Natural killer cell (primary cell): Measurements from ENCODE around the gene PADI6. TPM values are rescaled to one million over a fixed set of nuclear protein-coding genes. Genes with fewer than 3 reads are reported as not detected.

ENCODE experiments used
- ATAC-seq, 3 donors: fragments of 150-1000 bp in 2 of 3; fragments of 200-7000 bp in 1 of 3; cut with Tn5 transposase; 1 replicate in 1 of 3; 2 replicates in 2 of 3; pipeline ENCODE4 v1.10.0; 2021; ENCODE audit warnings: mild to moderate bottlenecking in 2 of 3, moderate library complexity in 2 of 3
- DNase-seq, 2 donors: peaks; one replicate each; pipeline versions ENCODE4 v3.0.0 to v3.0.0-alpha.2; 2013 to 2021; ENCODE audit warnings: mixed read lengths in 1 of 2
- H3K27ac ChIP-seq: one replicate; pipeline ENCODE4 v1.5.1; 2013; ENCODE audit warnings: mild to moderate bottlenecking, low read length
- H3K27me3 ChIP-seq: one replicate; pipeline ENCODE4 v1.6.1; 2013; ENCODE audit warnings: low read length; ENCODE audit not compliant: control insufficient read depth, insufficient read depth
- H3K36me3 ChIP-seq: one replicate; pipeline ENCODE4 v1.6.1; 2013; ENCODE audit warnings: low read length; ENCODE audit not compliant: control insufficient read depth, insufficient read depth
- H3K4me1 ChIP-seq: one replicate; pipeline ENCODE4 v1.6.1; 2013; ENCODE audit warnings: low read length; ENCODE audit not compliant: control insufficient read depth, insufficient read depth
- H3K4me3 ChIP-seq: one replicate; pipeline ENCODE4 v1.5.1; 2013; ENCODE audit warnings: low read length
- H3K9me3 ChIP-seq: one replicate; pipeline ENCODE4 v1.6.1; 2013; ENCODE audit warnings: low read length; ENCODE audit not compliant: control insufficient read depth, insufficient read depth
- H3K27ac Mint-ChIP-seq, 2 donors: one replicate each; pipeline ENCODE4 v1.8.0; 2022; ENCODE audit warnings: mild to moderate bottlenecking in 2 of 2, mixed read lengths in 2 of 2, moderate library complexity in 1 of 2
- H3K27me3 Mint-ChIP-seq, 2 donors: one replicate each; pipeline ENCODE4 v1.8.0; 2022; ENCODE audit warnings: low read depth in 2 of 2, mixed read lengths in 2 of 2
- H3K36me3 Mint-ChIP-seq: one replicate; pipeline ENCODE4 v1.8.0; 2022; ENCODE audit warnings: mixed read lengths
- H3K4me1 Mint-ChIP-seq, 2 donors: one replicate each; pipeline ENCODE4 v1.8.0; 2022; ENCODE audit warnings: mixed read lengths in 2 of 2
- H3K4me3 Mint-ChIP-seq: one replicate; pipeline ENCODE4 v1.8.0; 2022; ENCODE audit warnings: mild to moderate bottlenecking, moderate library complexity, mixed read lengths
- H3K9me3 Mint-ChIP-seq, 2 donors: one replicate each; pipeline ENCODE4 v1.8.0; 2022; ENCODE audit warnings: mixed read lengths in 2 of 2
- WGBS: methylation state at CpG from one replicate; pipeline ENCODE4 v1.1.7; 2013; ENCODE audit warnings: missing lambda C conversion rate; ENCODE audit not compliant: insufficient coverage; 5-methylcytosine and 5-hydroxymethylcytosine counted together
- intact Hi-C: fragments of 100-400 bp; cut with micrococcal nuclease; formaldehyde crosslinking; loops from one replicate; pipeline ENCODE4 v1.14.2; 2022
- total RNA-seq, 4 donors: library from RNA; stranded (reverse); fragments of 120-200 nt in 1 of 4; gene quantifications; one replicate each; pipeline versions ENCODE4 v1.2.3 to v1.2.4, GENCODE V29; 2013 to 2022
- TF ChIP-seq, protein P1 (sequence below): fragments of 200-600 bp; IDR thresholded peaks from one replicate; pipeline ENCODE4 v1.8.0; 2022; ENCODE audit warnings: antibody characterized with exemption

PADI6 gene
- total RNA-seq, 3 donors from 2014 or later (not counting 1 experiment from before 2014, with no cell fraction given): not detected

DNA sequence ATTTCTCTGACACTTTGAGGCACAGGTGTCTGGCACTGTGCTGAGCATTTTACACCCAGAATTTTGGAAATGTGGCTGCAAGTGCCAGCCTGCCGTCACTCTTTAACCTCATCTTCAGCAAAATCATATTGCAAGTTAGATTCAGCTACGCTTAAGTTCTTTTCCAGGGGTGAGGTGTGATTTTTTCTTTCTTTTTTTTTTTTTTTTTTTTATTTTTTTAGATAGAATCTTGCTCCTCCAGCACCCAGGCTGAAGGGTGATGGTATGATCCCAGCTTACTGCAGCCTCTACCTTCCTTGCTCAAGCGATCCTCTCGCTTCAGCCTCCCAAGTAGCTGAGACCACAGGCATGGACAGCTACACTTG is 70.0 kb downstream of the PADI6 start:
- no peak overlapping the region for H3K4me3 ChIP-seq
- peaks cover 13% of the 10 kb centered on the region for H3K4me1 ChIP-seq
- intact Hi-C loops: no loop called here
- H3K9me3 ChIP-seq: no peaks in the 10 kb centered on the region
- no peaks in the 10 kb centered on the region for H3K36me3 ChIP-seq
- no peaks in the 10 kb centered on the region for H3K9me3 Mint-ChIP-seq
- ATAC-seq (no peak), DNase-seq (no peak)
- H3K27ac Mint-ChIP-seq: no peak overlapping the region
- TF ChIP-seq, protein P1, sequence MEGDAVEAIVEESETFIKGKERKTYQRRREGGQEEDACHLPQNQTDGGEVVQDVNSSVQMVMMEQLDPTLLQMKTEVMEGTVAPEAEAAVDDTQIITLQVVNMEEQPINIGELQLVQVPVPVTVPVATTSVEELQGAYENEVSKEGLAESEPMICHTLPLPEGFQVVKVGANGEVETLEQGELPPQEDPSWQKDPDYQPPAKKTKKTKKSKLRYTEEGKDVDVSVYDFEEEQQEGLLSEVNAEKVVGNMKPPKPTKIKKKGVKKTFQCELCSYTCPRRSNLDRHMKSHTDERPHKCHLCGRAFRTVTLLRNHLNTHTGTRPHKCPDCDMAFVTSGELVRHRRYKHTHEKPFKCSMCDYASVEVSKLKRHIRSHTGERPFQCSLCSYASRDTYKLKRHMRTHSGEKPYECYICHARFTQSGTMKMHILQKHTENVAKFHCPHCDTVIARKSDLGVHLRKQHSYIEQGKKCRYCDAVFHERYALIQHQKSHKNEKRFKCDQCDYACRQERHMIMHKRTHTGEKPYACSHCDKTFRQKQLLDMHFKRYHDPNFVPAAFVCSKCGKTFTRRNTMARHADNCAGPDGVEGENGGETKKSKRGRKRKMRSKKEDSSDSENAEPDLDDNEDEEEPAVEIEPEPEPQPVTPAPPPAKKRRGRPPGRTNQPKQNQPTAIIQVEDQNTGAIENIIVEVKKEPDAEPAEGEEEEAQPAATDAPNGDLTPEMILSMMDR: no peak
- H3K27me3 ChIP-seq: no peaks in the 10 kb centered on the region
- WGBS: 84% methylated on average over 3 of the region's 4 CpGs
- H3K36me3 Mint-ChIP-seq: no peaks in the 10 kb centered on the region
- H3K4me1 Mint-ChIP-seq: peaks cover 0 to 14% of the 10 kb centered on the region in 2 donors
- peaks cover 7 to 22% of the 10 kb centered on the region in 2 donors for H3K27me3 Mint-ChIP-seq
- no peak overlapping the region for H3K27ac ChIP-seq
- H3K4me3 Mint-ChIP-seq: no peak overlapping the region

DNA sequence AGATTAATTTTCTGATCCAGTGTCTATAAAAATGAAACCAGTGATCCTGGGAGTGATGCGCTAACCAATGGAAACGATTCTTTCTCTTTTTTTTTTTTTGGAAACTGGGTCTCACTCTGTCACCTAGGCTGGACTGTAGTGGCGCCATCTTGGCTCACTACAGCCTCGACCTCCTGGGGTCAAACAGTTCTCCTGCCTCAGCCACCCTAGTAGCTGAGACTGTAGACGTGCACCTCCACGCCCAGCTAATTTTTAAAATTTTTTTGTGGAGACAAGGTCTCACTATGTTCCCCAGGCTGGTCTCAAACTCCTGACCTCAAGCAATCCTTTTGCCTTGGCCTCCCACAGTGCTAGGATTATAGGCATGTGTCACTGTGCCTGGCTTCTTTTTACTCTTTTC is 70.8 kb downstream of the PADI6 start:
- Histone ChIP-seq H3K36me3 (no peaks in the 10 kb centered on the region), H3K4me3 (no peak overlapping the region), H3K27ac (no peak overlapping the region), H3K4me1 (peaks cover 8% of the 10 kb centered on the region), H3K27me3 (no peaks in the 10 kb centered on the region), H3K9me3 (no peaks in the 10 kb centered on the region)
- intact Hi-C loops: no loop called here
- Mint-ChIP-seq H3K4me3 (no peak overlapping the region), H3K36me3 (no peaks in the 10 kb centered on the region), H3K4me1 (peaks cover 0 to 13% of the 10 kb centered on the region in 2 donors), H3K27me3 (peaks cover 7 to 22% of the 10 kb centered on the region in 2 donors), H3K27ac (no peak overlapping the region), H3K9me3 (no peaks in the 10 kb centered on the region)
- DNase-seq (no peak), ATAC-seq (no peak)
- TF ChIP-seq, protein P1: no peak
- WGBS: 91% methylated on average over 6 of the region's 6 CpGs

DNA sequence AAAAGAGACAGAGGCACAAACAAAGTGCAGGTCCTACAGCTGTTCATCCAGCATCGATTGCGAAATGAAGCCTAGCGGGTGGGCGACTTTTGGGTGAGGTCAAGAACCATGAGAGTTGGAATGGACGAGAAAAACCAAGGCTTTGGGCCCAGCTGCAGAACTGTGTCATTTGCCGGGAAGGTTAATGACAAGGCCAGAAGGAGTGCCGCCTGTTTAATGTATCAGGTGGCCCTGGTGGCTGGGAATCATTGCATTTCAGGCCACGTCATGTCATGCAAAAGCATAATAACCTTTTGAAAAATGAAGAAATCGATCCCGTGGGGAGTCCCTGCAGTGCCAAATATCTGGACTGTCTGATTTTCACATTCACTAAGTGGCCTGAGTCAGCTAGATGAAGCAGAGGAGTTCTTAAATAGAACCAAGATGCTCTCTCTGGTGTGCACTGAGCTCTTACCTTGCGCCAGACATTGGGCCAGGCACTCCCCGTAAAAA is 75.6 kb downstream of the PADI6 start:
- H3K4me3 Mint-ChIP-seq: no peak overlapping the region
- H3K4me1 ChIP-seq: no peaks in the 10 kb centered on the region
- no peaks in the 10 kb centered on the region for H3K36me3 ChIP-seq
- DNase-seq (no peak), ATAC-seq (no peak)
- no peaks in the 10 kb centered on the region for H3K27me3 ChIP-seq
- peaks cover 5 to 9% of the 10 kb centered on the region in 2 donors for H3K27me3 Mint-ChIP-seq
- no peaks in the 10 kb centered on the region for H3K4me1 Mint-ChIP-seq
- TF ChIP-seq, protein P1: no peak
- no peak overlapping the region for H3K4me3 ChIP-seq
- no peak overlapping the region for H3K27ac ChIP-seq
- no peaks in the 10 kb centered on the region for H3K36me3 Mint-ChIP-seq
- WGBS: 89% methylated on average over 12 of the region's 12 CpGs
- H3K27ac Mint-ChIP-seq: no peak overlapping the region
- intact Hi-C loops: no loop called here
- H3K9me3 Mint-ChIP-seq: no peaks in the 10 kb centered on the region
- no peaks in the 10 kb centered on the region for H3K9me3 ChIP-seq

Other genes with a start within 250 kb of the PADI6 start
- gene PADI1, start 167.1 kb upstream of the PADI6 start, total RNA-seq: not detected
- gene PADI3, start 123.1 kb upstream of the PADI6 start, total RNA-seq: not detected
- gene PADI4, start 64.0 kb upstream of the PADI6 start, total RNA-seq: 10 to 100 TPM in 1 of 3 donors, 1 to 10 TPM in 2; 1.4 to 11.6 (median 1.7) TPM
- 10 to 100 TPM; 55.2 to 76.8 (median 73.2) TPM for gene RCC2, start 67.5 kb downstream of the PADI6 start, total RNA-seq
- 1 to 10 TPM in 1 of 3 donors, under 1 TPM in 2; 0.70 to 1.7 (median 0.94) TPM for gene ARHGEF10L, start 167.5 kb downstream of the PADI6 start, total RNA-seq